Umbilical cord (tissue), 2 donors: ENCODE results near the gene DACT2. TPM values are rescaled to one million over a fixed set of nuclear protein-coding genes. Genes with fewer than 3 reads are reported as not detected.
"Not testable (repeated sequence)": the region's sequence is repeated elsewhere in the genome, so short reads cannot be mapped to it uniquely, and the experiment has no call there.

Source experiments
- DNase-seq: peaks from one replicate; pipeline ENCODE4 v3.0.0-alpha.2; 2015; ENCODE audit warnings: low spot score
- total RNA-seq: library from RNA; depleted of rRNA; stranded (reverse); fragments of >200 nt; gene quantifications from one replicate; pipeline ENCODE4 v1.2.3, GENCODE V29; 2014; ENCODE audit warnings: low replicate concordance; ENCODE audit not compliant: insufficient read depth

The DACT2 gene
- total RNA-seq, 1 donor from 2014 or later: 8.7 TPM

GRCh38 chr6:168302534-168302933 is 17.0 kb downstream of the DACT2 start:
- peak; percentile 90 for DNase-seq

GRCh38 chr6:168301648-168302398 is 17.8 kb downstream of the DACT2 start:
- DNase-seq: peak; percentile 17

GRCh38 chr6:168300975-168301647 is 18.5 kb downstream of the DACT2 start:
- DNase-seq: no peak

GRCh38 chr6:168299541-168300511 is 19.8 kb downstream of the DACT2 start:
- DNase-seq: no peak

- DNase-seq: no peak
Observed at GRCh38 chr6:168297643-168298042, 21.9 kb downstream of the DACT2 start.

- DNase-seq: no peak
Observed at GRCh38 chr6:168294901-168295300, 24.7 kb downstream of the DACT2 start.

GRCh38 chr6:168293636-168294530 is 25.7 kb downstream of the DACT2 start:
- peak; percentile 17 for DNase-seq

GRCh38 chr6:168292826-168293225 is 26.8 kb downstream of the DACT2 start:
- DNase-seq: peak; percentile 93

- DNase-seq: no peak
Observed at GRCh38 chr6:168291450-168291849, 28.1 kb downstream of the DACT2 start.

- no peak for DNase-seq
Observed at GRCh38 chr6:168290095-168290494, 29.5 kb downstream of the DACT2 start.

- DNase-seq: no peak
Observed at GRCh38 chr6:168289571-168289962, 30.0 kb downstream of the DACT2 start.

- DNase-seq: no peak
Observed at GRCh38 chr6:168288781-168289570, 30.6 kb downstream of the DACT2 start.

GRCh38 chr6:168287460-168287859 is 32.1 kb downstream of the DACT2 start:
- DNase-seq: not testable (repeated sequence)

- not testable (repeated sequence) for DNase-seq
Observed at GRCh38 chr6:168286771-168287446, 32.7 kb downstream of the DACT2 start.

GRCh38 chr6:168286116-168286515 is 33.5 kb downstream of the DACT2 start:
- DNase-seq: no peak

GRCh38 chr6:168285456-168285855 is 34.1 kb downstream of the DACT2 start:
- no peak for DNase-seq

- DNase-seq: no peak
Observed at GRCh38 chr6:168284187-168284586, 35.4 kb downstream of the DACT2 start.

GRCh38 chr6:168283686-168284025 is 35.9 kb downstream of the DACT2 start:
- DNase-seq: no peak

GRCh38 chr6:168282985-168283685 is 36.4 kb downstream of the DACT2 start:
- DNase-seq: no peak
